Gastroesophageal sphincter (tissue), 4 donors: ENCODE data around the gene FGF18. TPM values are rescaled to one million over a fixed set of nuclear protein-coding genes. Genes with fewer than 3 reads are reported as not detected.

Source experiments
- ATAC-seq: fragments of 150-250 bp; one replicate; pipeline ENCODE4 v1.9.1; 2016; ENCODE audit warnings: mild to moderate bottlenecking, moderate library complexity
- H3K27ac ChIP-seq, 4 donors: fragments of 200-600 bp; sonication (generic) in 3 of 4; 1 replicate in 3 of 4; 2 replicates in 1 of 4; pipeline ENCODE4 v1.5.1; 2016 to 2019
- H3K27me3 ChIP-seq: fragments of 200-600 bp; sonication (generic); one replicate; pipeline ENCODE4 v1.5.1; 2019
- H3K36me3 ChIP-seq, 2 donors: fragments of 200-600 bp; sonication (generic); one replicate each; pipeline ENCODE4 v1.5.1; 2019; ENCODE audit warnings: control low read depth in 1 of 2
- H3K4me1 ChIP-seq, 3 donors: fragments of 200-600 bp; sonication (generic); 1 replicate in 2 of 3; 2 replicates in 1 of 3; pipeline ENCODE4 v1.5.1; 2016 to 2019; ENCODE audit warnings: control low read depth in 2 of 3
- H3K4me3 ChIP-seq, 2 donors: fragments of 200-600 bp; sonication (generic); one replicate each; pipeline ENCODE4 v1.5.1; 2019; ENCODE audit warnings: mild to moderate bottlenecking in 1 of 2, moderate library complexity in 1 of 2
- H3K9me3 ChIP-seq, 3 donors: fragments of 200-600 bp; sonication (generic); one replicate each; pipeline ENCODE4 v1.5.1; 2017 to 2019; ENCODE audit warnings: control low read depth in 2 of 3
- EP300 ChIP-seq: sonication (generic); formaldehyde crosslinking; IDR thresholded peaks from one replicate; pipeline ENCODE4 v1.6.1; 2017; ENCODE audit warnings: antibody characterized with exemption, mild to moderate bottlenecking
- POLR2A ChIP-seq, 2 donors: fragments of 450-650 bp; IDR thresholded peaks; one replicate each; pipeline ENCODE4 v1.6.1; 2017; ENCODE audit warnings: antibody characterized with exemption in 2 of 2, mild to moderate bottlenecking in 2 of 2, moderate library complexity in 1 of 2
- POLR2AphosphoS5 ChIP-seq: sonication (generic); formaldehyde crosslinking; IDR thresholded peaks from one replicate; pipeline ENCODE4 v1.6.1; 2017; ENCODE audit warnings: antibody characterized with exemption
- WGBS, 2 donors: methylation state at CpG; one replicate each; pipeline ENCODE4 v1.1.5; 2018; ENCODE audit warnings: low coverage in 1 of 2; 5-methylcytosine and 5-hydroxymethylcytosine counted together
- total RNA-seq, 4 donors: library from RNA; depleted of rRNA; stranded (reverse); fragments of >200 nt; gene quantifications; one replicate each; pipeline ENCODE4 v1.1.0, GENCODE V29; 2016
- TF ChIP-seq, protein P1 (sequence below), 4 experiments: fragments of 200-600 bp in 2 of 4; fragments of 450-650 bp in 2 of 4; sonication (generic) in 1 of 4; IDR thresholded peaks; one replicate each; pipeline ENCODE4 v1.5.1; 2017 to 2019; ENCODE audit warnings: antibody characterized with exemption in 4 of 4, mild to moderate bottlenecking in 2 of 4, moderate library complexity in 2 of 4

The FGF18 gene
- total RNA-seq, 4 donors from 2014 or later, result 1.8 to 2.1 TPM; not detected in 2

DNA sequence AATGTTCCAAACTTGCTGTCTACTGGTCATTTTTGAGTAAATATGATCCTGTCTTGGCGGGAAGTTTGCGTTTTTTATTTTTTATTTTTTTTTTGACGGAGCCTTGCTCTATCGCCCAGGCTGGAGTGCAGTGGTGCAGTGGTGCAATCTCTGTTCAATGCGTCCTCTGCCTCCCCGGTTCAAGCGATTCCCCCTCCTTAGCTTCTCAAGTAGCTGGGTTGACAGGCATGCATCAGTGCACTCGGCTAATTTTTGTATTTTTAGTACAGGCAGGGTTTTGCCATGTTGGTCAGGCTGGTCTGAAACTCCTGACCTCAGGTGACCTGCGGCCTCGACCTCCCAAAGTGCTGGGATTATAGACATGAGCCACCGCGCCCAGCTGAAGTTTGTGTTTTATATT is 45.4 kb downstream of the FGF18 start:
- 89% methylated on average over 7 to 12 of the region's 12 CpGs for WGBS, 2 donors
- no peaks in the 10 kb centered on the region for H3K9me3 ChIP-seq
- ATAC-seq, result no peak
- TF ChIP-seq, protein P1, sequence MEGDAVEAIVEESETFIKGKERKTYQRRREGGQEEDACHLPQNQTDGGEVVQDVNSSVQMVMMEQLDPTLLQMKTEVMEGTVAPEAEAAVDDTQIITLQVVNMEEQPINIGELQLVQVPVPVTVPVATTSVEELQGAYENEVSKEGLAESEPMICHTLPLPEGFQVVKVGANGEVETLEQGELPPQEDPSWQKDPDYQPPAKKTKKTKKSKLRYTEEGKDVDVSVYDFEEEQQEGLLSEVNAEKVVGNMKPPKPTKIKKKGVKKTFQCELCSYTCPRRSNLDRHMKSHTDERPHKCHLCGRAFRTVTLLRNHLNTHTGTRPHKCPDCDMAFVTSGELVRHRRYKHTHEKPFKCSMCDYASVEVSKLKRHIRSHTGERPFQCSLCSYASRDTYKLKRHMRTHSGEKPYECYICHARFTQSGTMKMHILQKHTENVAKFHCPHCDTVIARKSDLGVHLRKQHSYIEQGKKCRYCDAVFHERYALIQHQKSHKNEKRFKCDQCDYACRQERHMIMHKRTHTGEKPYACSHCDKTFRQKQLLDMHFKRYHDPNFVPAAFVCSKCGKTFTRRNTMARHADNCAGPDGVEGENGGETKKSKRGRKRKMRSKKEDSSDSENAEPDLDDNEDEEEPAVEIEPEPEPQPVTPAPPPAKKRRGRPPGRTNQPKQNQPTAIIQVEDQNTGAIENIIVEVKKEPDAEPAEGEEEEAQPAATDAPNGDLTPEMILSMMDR (IDR thresholded peaks at IDR 0.05), result no peak
- TF ChIP-seq POLR2AphosphoS5, result no peak
- no peak for TF ChIP-seq EP300
- TF ChIP-seq POLR2A (IDR thresholded peaks at IDR 0.05), result no peak
- H3K4me1 ChIP-seq, result no peaks in the 10 kb centered on the region
- no peak overlapping the region for H3K27ac ChIP-seq
- H3K36me3 ChIP-seq, result no peaks in the 10 kb centered on the region
- peaks cover 19% of the 10 kb centered on the region for H3K27me3 ChIP-seq
- H3K4me3 ChIP-seq, result no peak overlapping the region

DNA sequence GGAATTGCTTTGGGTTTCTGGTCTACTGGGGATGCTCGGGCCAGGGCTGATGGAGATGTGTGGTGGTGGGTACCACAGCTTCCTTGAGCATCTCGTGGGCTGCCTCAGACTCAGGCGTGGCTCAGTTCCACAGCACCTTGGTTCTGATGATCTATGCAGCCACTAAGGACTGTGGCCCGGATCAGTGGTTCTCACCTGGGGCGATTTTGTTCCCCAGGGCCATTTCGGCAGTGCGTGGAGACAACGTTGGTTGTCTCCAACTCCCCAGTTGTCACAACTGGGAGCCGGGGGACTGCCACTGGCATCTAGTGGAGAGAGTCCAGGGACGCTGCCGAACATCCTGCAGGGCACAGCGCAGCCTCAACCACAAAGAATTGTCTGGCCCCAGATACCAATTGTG is 47.7 kb downstream of the FGF18 start:
- H3K27ac ChIP-seq, result no peak overlapping the region
- ATAC-seq, result no peak
- 95 to 96% methylated on average over 4 to 7 of the region's 12 CpGs for WGBS, 2 donors
- no peaks in the 10 kb centered on the region for H3K36me3 ChIP-seq
- H3K9me3 ChIP-seq, result no peaks in the 10 kb centered on the region
- H3K27me3 ChIP-seq, result peaks cover under 1% of the 10 kb centered on the region
- no peak overlapping the region for H3K4me3 ChIP-seq
- no peaks in the 10 kb centered on the region for H3K4me1 ChIP-seq
- TF ChIP-seq, protein P1 (IDR thresholded peaks at IDR 0.05), result no peak
- no peak for TF ChIP-seq POLR2A (IDR thresholded peaks at IDR 0.05)
- TF ChIP-seq EP300, result no peak
- no peak for TF ChIP-seq POLR2AphosphoS5

DNA sequence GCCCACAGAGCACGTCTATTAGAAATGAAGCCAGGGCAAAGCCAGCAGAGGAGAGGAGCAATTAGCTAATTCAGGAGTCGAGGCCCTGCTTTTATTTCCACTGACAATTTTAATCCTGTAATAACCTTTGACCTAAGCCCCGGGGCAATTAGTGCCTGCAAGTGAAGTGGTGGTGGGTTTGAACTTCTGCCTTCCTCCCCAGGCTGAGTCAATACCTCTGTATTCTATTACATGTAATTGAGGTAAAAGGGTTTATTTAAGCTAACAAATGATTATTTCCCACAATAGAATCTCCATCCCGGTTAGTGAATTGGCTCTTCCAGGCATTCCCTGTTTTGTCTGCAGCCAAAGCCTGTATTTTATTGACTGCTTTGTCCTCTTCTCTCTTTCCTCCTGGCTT is 49.9 kb downstream of the FGF18 start:
- TF ChIP-seq EP300 (no peak), POLR2A (IDR thresholded peaks at IDR 0.05) (no peak), POLR2AphosphoS5 (no peak)
- TF ChIP-seq, protein P1 (IDR thresholded peaks at IDR 0.05), result no peak
- no peak for ATAC-seq
- Histone ChIP-seq H3K27ac (no peak overlapping the region), H3K4me1 (no peaks in the 10 kb centered on the region), H3K27me3 (no peaks in the 10 kb centered on the region), H3K4me3 (no peak overlapping the region), H3K9me3 (no peaks in the 10 kb centered on the region), H3K36me3 (no peaks in the 10 kb centered on the region)
- WGBS, 2 donors, result 62 to 65% methylated on average over 4 of the region's 4 CpGs

DNA sequence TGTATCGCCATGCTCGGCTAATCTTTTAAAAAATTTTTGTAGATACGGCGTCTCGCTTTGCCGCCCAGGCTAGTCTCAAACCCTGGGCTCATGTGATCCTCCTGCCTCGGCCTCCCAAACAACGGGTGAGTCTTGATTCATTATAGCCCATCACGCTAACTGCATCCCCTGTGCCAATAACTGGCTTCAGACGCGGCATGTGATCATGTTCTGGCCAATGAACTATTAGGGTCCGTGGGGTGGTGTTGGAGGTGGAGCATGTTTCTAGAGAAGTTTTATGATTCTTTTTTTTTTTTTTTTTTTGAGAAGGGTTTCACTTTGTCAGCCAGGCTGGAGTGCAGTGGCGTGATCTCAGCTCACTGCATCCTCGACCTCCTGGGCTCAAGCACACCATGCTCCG is 51.0 kb downstream of the FGF18 start:
- no peaks in the 10 kb centered on the region for H3K27me3 ChIP-seq
- no peak for ATAC-seq
- H3K4me3 ChIP-seq, result no peak overlapping the region
- WGBS, 2 donors, result 87 to 96% methylated on average over 4 to 15 of the region's 15 CpGs
- H3K36me3 ChIP-seq, result no peaks in the 10 kb centered on the region
- no peaks in the 10 kb centered on the region for H3K9me3 ChIP-seq
- H3K4me1 ChIP-seq, result no peaks in the 10 kb centered on the region
- TF ChIP-seq POLR2AphosphoS5 (no peak), POLR2A (IDR thresholded peaks at IDR 0.05) (no peak), EP300 (no peak)
- TF ChIP-seq, protein P1 (IDR thresholded peaks at IDR 0.05), result no peak
- no peak overlapping the region for H3K27ac ChIP-seq

DNA sequence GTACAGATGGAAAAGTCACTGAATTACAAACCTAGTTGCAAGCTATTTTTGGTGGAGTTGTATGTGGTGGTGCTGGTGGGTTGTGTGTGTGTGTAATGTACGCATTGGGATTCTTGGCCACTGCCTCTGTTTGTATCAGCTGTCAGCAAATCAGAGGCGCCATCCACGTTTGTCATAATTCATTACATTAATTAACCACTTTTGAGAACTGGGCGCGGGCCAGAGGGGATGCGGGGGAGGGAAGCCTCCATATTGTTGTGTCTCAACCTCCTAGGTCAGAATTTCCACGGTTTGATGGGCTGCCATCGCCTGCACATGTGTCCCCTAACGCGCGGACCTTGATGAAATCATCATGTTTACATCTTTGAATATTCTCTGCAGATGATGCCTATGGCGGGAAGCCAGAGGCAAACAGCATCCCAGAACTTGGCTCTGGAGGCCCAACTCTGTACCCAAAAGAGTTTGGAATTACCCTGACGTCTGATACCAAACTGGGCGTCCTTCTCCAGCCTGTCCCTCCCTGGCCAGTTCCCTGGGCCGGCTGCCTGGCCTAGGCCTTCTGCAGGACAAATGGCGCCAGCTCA is 54.9 kb downstream of the FGF18 start:
- no peak overlapping the region for H3K27ac ChIP-seq
- WGBS, 2 donors, result 91 to 100% methylated on average over 1 to 9 of the region's 16 CpGs
- H3K4me1 ChIP-seq, result no peaks in the 10 kb centered on the region
- no peak for TF ChIP-seq EP300
- TF ChIP-seq, protein P1 (IDR thresholded peaks at IDR 0.05), result no peak
- no peak for TF ChIP-seq POLR2A (IDR thresholded peaks at IDR 0.05)
- no peak for TF ChIP-seq POLR2AphosphoS5
- no peaks in the 10 kb centered on the region for H3K9me3 ChIP-seq
- ATAC-seq, result no peak
- no peak overlapping the region for H3K4me3 ChIP-seq
- no peaks in the 10 kb centered on the region for H3K36me3 ChIP-seq
- H3K27me3 ChIP-seq, result no peaks in the 10 kb centered on the region
